ENCODE measurements around the gene EP400. TPM values are rescaled to one million over a fixed set of nuclear protein-coding genes. Genes with fewer than 3 reads are reported as not detected.

Gene EP400
- total and polyA plus RNA-seq, 2 of the 4 experiments (the other 2 are of a cell fraction) = 4.3 to 11.4 TPM

DNA sequence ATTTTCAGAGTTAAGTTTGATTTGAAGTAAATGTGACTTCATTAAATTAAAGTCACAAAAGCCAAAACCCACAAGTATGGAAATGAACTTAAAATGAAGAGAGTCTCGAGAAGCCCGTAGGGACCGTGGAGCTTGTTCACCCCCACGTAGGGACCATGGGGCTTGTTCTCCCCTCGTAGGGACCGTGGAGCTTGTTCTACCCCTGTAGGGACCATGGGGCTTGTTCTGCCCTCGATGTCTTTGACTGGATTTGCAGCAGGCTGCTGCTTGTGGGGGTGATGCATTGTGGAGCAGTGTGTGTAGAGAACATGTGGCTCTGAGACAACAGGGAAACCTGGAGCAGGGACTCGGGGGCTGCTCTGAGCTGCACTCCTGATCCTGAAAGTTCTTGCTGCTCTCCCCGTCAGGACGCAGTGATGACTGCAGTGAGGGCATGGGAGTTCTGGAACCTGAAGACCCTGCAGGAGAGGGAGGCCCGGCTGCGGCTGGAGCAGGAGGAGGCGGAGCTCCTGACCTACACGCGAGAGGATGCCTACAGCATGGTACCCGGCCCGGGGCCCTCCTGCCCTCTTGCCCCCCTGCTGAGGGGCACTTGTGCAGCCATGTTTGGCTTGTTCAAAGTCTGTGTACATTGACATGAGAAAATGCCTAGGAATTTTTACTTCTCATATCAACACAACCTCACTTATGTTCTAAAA is 94.2 kb downstream of the EP400 start:
- Histone ChIP-seq H3K14ac (replicated peaks; ENCODE audit: low read depth, low read length) (no peak overlapping the region), H3K4ac (ENCODE audit: low read depth, low read length) (no peak overlapping the region), H3K9me1 (ENCODE audit: insufficient read depth, low read length) (peaks cover 17% of the 10 kb centered on the region), H4K91ac (ENCODE audit: insufficient read depth, low read depth, low read length) (no peak overlapping the region), H4K8ac (ENCODE audit: low read depth in 2 of 2, low read length in 2 of 2) (no peak overlapping the region), H3K4me3 (ENCODE audit: insufficient read depth, low read depth, low read length) (no peak overlapping the region), H2BK5ac (ENCODE audit: low read depth, low read length, poor library complexity, severe bottlenecking) (no peak overlapping the region), H3K56ac (ENCODE audit: extremely low read depth, insufficient read depth, low read length) (no peak overlapping the region), H3K27ac (ENCODE audit: insufficient read depth, low read length) (no peak overlapping the region), H2BK20ac (ENCODE audit: low read depth, low read length) (no peak overlapping the region), H3K4me2 (ENCODE audit: low read depth, low read length) (no peak overlapping the region), H3K79me1 (ENCODE audit: low read depth in 1 of 2, low read length in 2 of 2) (peaks cover 7 to 20% of the 10 kb centered on the region in 2 experiments; a peak in 3 of 4 replicates), H3K9me3 (ENCODE audit: control insufficient read depth, insufficient read depth, low read length) (no peaks in the 10 kb centered on the region), H2AFZ (replicated peaks; ENCODE audit: low read length, poor library complexity) (no peak overlapping the region), H3K9ac (ENCODE audit: low read depth, low read length) (no peak overlapping the region), H2BK15ac (ENCODE audit: low read depth, low read length) (no peak overlapping the region), H3K36me3 (ENCODE audit: control insufficient read depth, insufficient read depth, low read length) (peaks cover 37% of the 10 kb centered on the region), H4K20me1 (ENCODE audit: insufficient read depth, low read length) (peaks cover 21% of the 10 kb centered on the region), H3K27me3 (ENCODE audit: control insufficient read depth, insufficient read depth, low read length) (no peaks in the 10 kb centered on the region), H3K23ac (ENCODE audit: low read depth, low read length) (no peak overlapping the region), H2AK5ac (ENCODE audit: low read depth, low read length) (no peak overlapping the region), H2AK9ac (replicated peaks; ENCODE audit: low read depth, low read length, poor library complexity) (no peak overlapping the region), H3K18ac (ENCODE audit: low read depth, low read length) (no peak overlapping the region), H4K5ac (ENCODE audit: low read depth, low read length) (no peak overlapping the region), H2BK120ac (ENCODE audit: low read depth, low read length) (no peak overlapping the region), H3K4me1 (ENCODE audit: control insufficient read depth, insufficient read depth, low read length) (peaks cover 6% of the 10 kb centered on the region)
- ChIA-PET CTCF (no interaction called here), POLR2A (ENCODE audit: unreplicated experiment) (no interaction called here)
- TF ChIP-seq BHLHE40 (IDR thresholded peaks at IDR 0.05; ENCODE audit: low read depth, low read length) = no peak
- TF ChIP-seq, protein P1, sequence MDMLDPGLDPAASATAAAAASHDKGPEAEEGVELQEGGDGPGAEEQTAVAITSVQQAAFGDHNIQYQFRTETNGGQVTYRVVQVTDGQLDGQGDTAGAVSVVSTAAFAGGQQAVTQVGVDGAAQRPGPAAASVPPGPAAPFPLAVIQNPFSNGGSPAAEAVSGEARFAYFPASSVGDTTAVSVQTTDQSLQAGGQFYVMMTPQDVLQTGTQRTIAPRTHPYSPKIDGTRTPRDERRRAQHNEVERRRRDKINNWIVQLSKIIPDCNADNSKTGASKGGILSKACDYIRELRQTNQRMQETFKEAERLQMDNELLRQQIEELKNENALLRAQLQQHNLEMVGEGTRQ (IDR thresholded peaks at IDR 0.05; ENCODE audit: low read depth, low read length) = no peak
- no peak for TF ChIP-seq MAZ (IDR thresholded peaks at IDR 0.05; ENCODE audit: borderline replicate concordance, low read depth, low read length)
- in situ Hi-C loops (cut with MboI; ENCODE audit: low sequenced_read_pairs) = no loop called here
- DNase-seq = no peak
- no TSS peak for BruUV-seq (replicated peaks)
- WGBS, 2 experiments (ENCODE audit: extremely low coverage in 2 of 2, insufficient read length in 1 of 2) = 83% methylated on average over 2 of the region's 17 CpGs; no CpG with 5 or more reads in 1 of the 2 experiments
- no peak for ATAC-seq (ENCODE audit: low read depth)
- dilution Hi-C loops (cut with HindIII; ENCODE audit: low sequenced_read_pairs, unreplicated experiment) = no loop called here
- intact Hi-C loops (cut with micrococcal nuclease) = no loop called here
